Lower lobe of right lung (tissue), 2 donors: ENCODE measurements around the gene STAG1. TPM values are rescaled to one million over a fixed set of nuclear protein-coding genes. Genes with fewer than 3 reads are reported as not detected.

ENCODE experiments used
- ATAC-seq, 2 donors: fragments of 200-7000 bp; cut with Tn5 transposase; one replicate each; pipeline ENCODE4 v1.9.1; 2020 to 2022; ENCODE audit warnings: mild to moderate bottlenecking in 2 of 2, moderate library complexity in 2 of 2
- DNase-seq: peaks from one replicate; pipeline ENCODE4 v3.0.0-alpha.2; 2020
- H3K27ac ChIP-seq: fragments of 200-600 bp; one replicate; pipeline ENCODE4 v1.8.0; 2022
- H3K27me3 ChIP-seq: fragments of 200-600 bp; one replicate; pipeline ENCODE4 v1.8.0; 2022; ENCODE audit warnings: low read depth
- H3K36me3 ChIP-seq: fragments of 200-600 bp; one replicate; pipeline ENCODE4 v1.8.0; 2022; ENCODE audit warnings: mild to moderate bottlenecking
- H3K4me1 ChIP-seq: fragments of 200-600 bp; one replicate; pipeline ENCODE4 v1.8.0; 2022
- H3K4me3 ChIP-seq: fragments of 200-600 bp; one replicate; pipeline ENCODE4 v1.8.0; 2022; ENCODE audit warnings: mild to moderate bottlenecking
- H3K9me3 ChIP-seq: fragments of 200-600 bp; one replicate; pipeline ENCODE4 v1.8.0; 2022
- CTCF ChIP-seq: fragments of 200-600 bp; IDR thresholded peaks from one replicate; pipeline ENCODE4 v1.8.0; 2022; ENCODE audit warnings: antibody characterized with exemption, mild to moderate bottlenecking
- intact Hi-C: fragments of 100-400 bp; cut with DNase I; formaldehyde crosslinking; loops from one replicate; pipeline ENCODE4 v1.11.0; 2022
- total RNA-seq: library from RNA; stranded (reverse); fragmentation: NEBNext Ultra II Directional; extraction: Animal tissue kit (Norgen Biotek cat#: 25700); gene quantifications from one replicate; pipeline ENCODE4 v1.2.1, GENCODE V29; 2021
- donor health status: DM: no; HTN: yes; CAD: no; lungs with severe emphysema.

The STAG1 gene
- total RNA-seq, 1 donor from 2014 or later, result 41.3 TPM

GRCh38 chr3:136595913-136596697, 156.1 kb downstream of the STAG1 start:
- Histone ChIP-seq H3K9me3 (no peaks in the 10 kb centered on the region), H3K4me3 (no peak overlapping the region), H3K4me1 (peaks cover 18% of the 10 kb centered on the region), H3K36me3 (no peaks in the 10 kb centered on the region), H3K27me3 (no peaks in the 10 kb centered on the region), H3K27ac (no peak overlapping the region)
- intact Hi-C loops, result no loop called here
- TF ChIP-seq CTCF, result no peak
- DNase-seq (no peak), ATAC-seq (peak in 1 of 2 donors; percentile 26)

- no peak overlapping the region for H3K27ac ChIP-seq
- intact Hi-C loops, result no loop called here
- no peak overlapping the region for H3K4me3 ChIP-seq
- ATAC-seq (peak in 1 of 2 donors; percentile 52), DNase-seq (no peak)
- H3K27me3 ChIP-seq, result no peaks in the 10 kb centered on the region
- H3K9me3 ChIP-seq, result no peaks in the 10 kb centered on the region
- TF ChIP-seq CTCF, result no peak
- H3K36me3 ChIP-seq, result no peaks in the 10 kb centered on the region
- no peaks in the 10 kb centered on the region for H3K4me1 ChIP-seq
These were observed 165.6 kb downstream of the STAG1 start for GRCh38 chr3:136586580-136586979.

GRCh38 chr3:136584728-136585127, 167.4 kb downstream of the STAG1 start:
- H3K9me3 ChIP-seq, result no peaks in the 10 kb centered on the region
- H3K4me1 ChIP-seq, result peaks cover 1% of the 10 kb centered on the region
- DNase-seq, result no peak
- ATAC-seq, result no peak
- H3K4me3 ChIP-seq, result no peak overlapping the region
- no peaks in the 10 kb centered on the region for H3K36me3 ChIP-seq
- no peaks in the 10 kb centered on the region for H3K27me3 ChIP-seq
- H3K27ac ChIP-seq, result no peak overlapping the region
- intact Hi-C loops, result no loop called here
- TF ChIP-seq CTCF, result no peak

- DNase-seq (no peak), ATAC-seq (no peak)
- Histone ChIP-seq H3K27ac (no peak overlapping the region), H3K27me3 (no peaks in the 10 kb centered on the region), H3K4me1 (peaks cover 9% of the 10 kb centered on the region), H3K36me3 (no peaks in the 10 kb centered on the region), H3K9me3 (no peaks in the 10 kb centered on the region), H3K4me3 (no peak overlapping the region)
- intact Hi-C loops, result no loop called here
- no peak for TF ChIP-seq CTCF
These were observed 168.4 kb downstream of the STAG1 start for GRCh38 chr3:136583823-136584222.

- no peak for ATAC-seq
These were observed 174.4 kb downstream of the STAG1 start for GRCh38 chr3:136577791-136578190.

More at GRCh38 chr3:136577791-136578190, 174.4 kb downstream of the STAG1 start:
- TF ChIP-seq CTCF, result no peak
- Histone ChIP-seq H3K4me1 (peaks cover 9% of the 10 kb centered on the region), H3K4me3 (no peak overlapping the region), H3K36me3 (no peaks in the 10 kb centered on the region), H3K27me3 (no peaks in the 10 kb centered on the region), H3K9me3 (no peaks in the 10 kb centered on the region), H3K27ac (no peak overlapping the region)
- intact Hi-C loops, result no loop called here
- no peak for DNase-seq
